A172 (cell line): ENCODE data around the gene RNF112. TPM values are rescaled to one million over a fixed set of nuclear protein-coding genes. Genes with fewer than 3 reads are reported as not detected.

Experiments used
- DNase-seq: peaks from one replicate; pipeline ENCODE4 v3.0.0-alpha.2; 2015; ENCODE audit warnings: low spot score
- total RNA-seq: library from RNA; depleted of rRNA; stranded (reverse); fragments of >200 nt; shearing (Covaris generic); gene quantifications from 2 replicates; pipeline ENCODE4 v1.2.3, GENCODE V29; 2014

RNF112 gene
- total RNA-seq, 1 experiment from 2014 or later = not detected

- DNase-seq = no peak
Measured at GRCh38 chr17:19374136-19374535, 36.9 kb upstream of the RNF112 start.

- no peak for DNase-seq
Measured at GRCh38 chr17:19375732-19376131, 35.3 kb upstream of the RNF112 start.

GRCh38 chr17:19376811-19377210, 34.2 kb upstream of the RNF112 start:
- DNase-seq = no peak

GRCh38 chr17:19377602-19378415, 33.2 kb upstream of the RNF112 start:
- DNase-seq = peak; percentile 99

GRCh38 chr17:19378416-19379360, 32.3 kb upstream of the RNF112 start, which contains the start of gene MAPK7:
MAPK7 (plus strand) TSS chr17:19378498; CDS start chr17:19378901, 403 bp downstream.
- no peak for DNase-seq

GRCh38 chr17:19379361-19380065, 31.5 kb upstream of the RNF112 start:
- DNase-seq = no peak

- DNase-seq = no peak
Measured at GRCh38 chr17:19380481-19381301, 30.3 kb upstream of the RNF112 start.

GRCh38 chr17:19381361-19381740, 29.7 kb upstream of the RNF112 start:
- DNase-seq = no peak

GRCh38 chr17:19381741-19382444, 29.1 kb upstream of the RNF112 start:
- no peak for DNase-seq

GRCh38 chr17:19382531-19383444, 28.2 kb upstream of the RNF112 start:
- DNase-seq = no peak

- no peak for DNase-seq
Measured at GRCh38 chr17:19383681-19384470, 27.2 kb upstream of the RNF112 start.

GRCh38 chr17:19384723-19385391, 26.2 kb upstream of the RNF112 start:
- no peak for DNase-seq

GRCh38 chr17:19385521-19385983, 25.5 kb upstream of the RNF112 start:
- no peak for DNase-seq

- DNase-seq = peak; percentile 64
Measured at GRCh38 chr17:19386051-19386929, 24.7 kb upstream of the RNF112 start.

- DNase-seq = no peak
Measured at GRCh38 chr17:19386974-19387920, 23.8 kb upstream of the RNF112 start, which contains the start of gene MFAP4. MFAP4 (minus strand) TSS chr17:19387190; CDS start chr17:19387155, 35 bp downstream.
